Loucy (cell line): ENCODE measurements around the gene ARPC4.

ENCODE experiments used
- EZH2phosphoT487 ChIP-seq: fragments of 200-600 bp; IDR thresholded peaks from 2 replicates; pipeline ENCODE4 v1.6.1; 2018; ENCODE audit warnings: antibody characterized with exemption, mild to moderate bottlenecking, moderate library complexity, borderline replicate concordance
- TF ChIP-seq, protein P1 (sequence below): fragments of 200-600 bp; sonication (generic); conservative IDR thresholded peaks from 2 replicates; pipeline ENCODE4 v1.5.1; 2014; ENCODE audit warnings: mild to moderate bottlenecking, antibody characterized with exemption, low read length

DNA sequence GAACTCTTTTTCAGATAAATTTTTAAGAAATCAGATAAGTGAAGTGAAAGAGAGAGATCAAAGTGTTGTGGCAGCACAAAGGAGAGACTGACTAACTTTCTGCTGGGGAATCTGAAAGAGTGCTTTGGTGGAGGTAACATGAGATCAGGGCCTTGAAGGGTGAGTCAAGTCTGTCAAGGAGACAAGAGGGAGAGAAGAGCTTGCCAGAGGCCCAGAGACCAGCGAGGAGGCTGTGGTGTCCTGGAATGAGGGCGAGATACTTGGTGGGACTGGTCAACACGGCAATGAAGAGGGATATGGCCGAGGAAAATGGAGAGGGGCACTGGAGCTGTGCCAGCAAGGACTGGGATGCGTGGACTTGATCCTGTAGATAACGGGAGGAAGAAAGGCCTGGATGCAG, 5.2 kb upstream of the ARPC4 start:
- TF ChIP-seq, protein P1, sequence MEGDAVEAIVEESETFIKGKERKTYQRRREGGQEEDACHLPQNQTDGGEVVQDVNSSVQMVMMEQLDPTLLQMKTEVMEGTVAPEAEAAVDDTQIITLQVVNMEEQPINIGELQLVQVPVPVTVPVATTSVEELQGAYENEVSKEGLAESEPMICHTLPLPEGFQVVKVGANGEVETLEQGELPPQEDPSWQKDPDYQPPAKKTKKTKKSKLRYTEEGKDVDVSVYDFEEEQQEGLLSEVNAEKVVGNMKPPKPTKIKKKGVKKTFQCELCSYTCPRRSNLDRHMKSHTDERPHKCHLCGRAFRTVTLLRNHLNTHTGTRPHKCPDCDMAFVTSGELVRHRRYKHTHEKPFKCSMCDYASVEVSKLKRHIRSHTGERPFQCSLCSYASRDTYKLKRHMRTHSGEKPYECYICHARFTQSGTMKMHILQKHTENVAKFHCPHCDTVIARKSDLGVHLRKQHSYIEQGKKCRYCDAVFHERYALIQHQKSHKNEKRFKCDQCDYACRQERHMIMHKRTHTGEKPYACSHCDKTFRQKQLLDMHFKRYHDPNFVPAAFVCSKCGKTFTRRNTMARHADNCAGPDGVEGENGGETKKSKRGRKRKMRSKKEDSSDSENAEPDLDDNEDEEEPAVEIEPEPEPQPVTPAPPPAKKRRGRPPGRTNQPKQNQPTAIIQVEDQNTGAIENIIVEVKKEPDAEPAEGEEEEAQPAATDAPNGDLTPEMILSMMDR = no peak
- TF ChIP-seq EZH2phosphoT487 = no peak
